A673 (cell line): ENCODE measurements around the gene LHPP.
"Not testable (repeated sequence)": the region's sequence is repeated elsewhere in the genome, so short reads cannot be mapped to it uniquely, and the experiment has no call there.

Experiments used
- CTCF ChIP-seq: fragments of 300-800, 200-600 bp; sonication (generic); conservative IDR thresholded peaks from 2 replicates; pipeline ENCODE4 v1.5.1; 2017; ENCODE audit warnings: low read depth, mild to moderate bottlenecking, antibody characterized with exemption, low read length, moderate library complexity, mixed read lengths
- EZH2 ChIP-seq: fragments of 200-600 bp; sonication (generic); IDR thresholded peaks from 2 replicates; pipeline ENCODE4 v1.6.1; 2017; ENCODE audit warnings: borderline replicate concordance, low read depth, mild to moderate bottlenecking, mixed read lengths, antibody characterized with exemption, low read length; ENCODE audit not compliant: poor library complexity, severe bottlenecking

- not testable (repeated sequence) for TF ChIP-seq CTCF, EZH2
Observed at GRCh38 chr10:124435683-124436082, 25.9 kb upstream of the LHPP start.
